Measurements from ENCODE around the gene SCRT2. TPM values are rescaled to one million over a fixed set of nuclear protein-coding genes. Genes with fewer than 3 reads are reported as not detected.
A peak's percentile ranks its signal among the peaks of the same experiment; 100 is the strongest.

Gene SCRT2
- total and polyA plus RNA-seq, 2 of the 8 experiments (the other 6 are each of a cell fraction or from before 2014, with no cell fraction given): 0.12 to 0.34 TPM

- Histone ChIP-seq H3K18ac (ENCODE audit: extremely low read depth, low read length) (no peak overlapping the region), H3K79me2 (ENCODE audit: control insufficient read depth in 1 of 2, insufficient read depth in 2 of 2, low read length in 2 of 2) (no peaks in the 10 kb centered on the region), H3K56ac (replicated peaks; ENCODE audit: insufficient read length, low read depth, low read length) (no peak overlapping the region), H3K79me1 (ENCODE audit: low read depth, low read length) (no peaks in the 10 kb centered on the region), H2BK5ac (ENCODE audit: low read depth, low read length) (no peak overlapping the region), H3K14ac (ENCODE audit: insufficient read length) (no peak overlapping the region), H3K4ac (replicated peaks; ENCODE audit: insufficient read length, low read depth, low read length) (no peak overlapping the region), H3K36me3 (ENCODE audit: control insufficient read depth in 2 of 4, insufficient read depth in 4 of 4, low read length in 3 of 4) (no peaks in the 10 kb centered on the region), H4K5ac (ENCODE audit: insufficient read length, low read depth, low read length) (no peak overlapping the region), H2AK5ac (ENCODE audit: low read depth, low read length) (no peak overlapping the region), H3K4me1 (replicated peaks in 1 of 4; ENCODE audit: control insufficient read depth in 3 of 4, insufficient read depth in 4 of 4, low read length in 3 of 4) (peaks cover 0 to 8% (median 2%) of the 10 kb centered on the region in 4 experiments; a peak in 1 of 7 replicates), H4K8ac (ENCODE audit: extremely low read depth, insufficient read depth, low read length) (peak overlapping the region; percentile 1; the same call in 1 of the 2 replicates), H3K9ac (replicated peaks in 1 of 4; ENCODE audit: extremely low read depth in 1 of 4, low read depth in 3 of 4, low read length in 3 of 4) (peak overlapping the region in 1 of 4 experiments; percentile 9; a peak in 1 of 7 replicates), H3K4me2 (ENCODE audit: insufficient read depth in 1 of 2, low read depth in 2 of 2, low read length in 2 of 2) (peak overlapping the region; percentile 63 to 65), H3K27me3 (replicated peaks in 1 of 4; ENCODE audit: control insufficient read depth in 3 of 4, extremely low read depth in 1 of 4, insufficient read depth in 3 of 4, low read length in 3 of 4) (peaks cover 1 to 13% (median 11%) of the 10 kb centered on the region in 4 experiments), H2BK12ac (ENCODE audit: low read depth, low read length) (peak overlapping the region; percentile 51; the same call in 1 of the 2 replicates), H3K27ac (ENCODE audit: low read depth, low read length) (no peak overlapping the region), H2BK15ac (ENCODE audit: low read length) (no peak overlapping the region), H3K4me3 (ENCODE audit: extremely low read depth in 1 of 4, insufficient read depth in 2 of 4, low read depth in 3 of 4, low read length in 4 of 4) (peak overlapping the region; percentile 14 to 75 (median 25); a peak in 6 of 8 replicates), H4K20me1 (replicated peaks in 1 of 2; ENCODE audit: control insufficient read depth in 1 of 2, insufficient read depth in 2 of 2, low read length in 2 of 2) (no peaks in the 10 kb centered on the region), H2BK20ac (ENCODE audit: low read length) (no peak overlapping the region), H2BK120ac (replicated peaks; ENCODE audit: low read depth, low read length) (no peak overlapping the region), H2AFZ (ENCODE audit: low read length) (no peak overlapping the region), H3K9me3 (ENCODE audit: insufficient read depth in 2 of 2, low read depth in 1 of 2, low read length in 1 of 2) (peaks cover 8 to 14% of the 10 kb centered on the region in 2 experiments; a peak in 2 of 4 replicates), H3K23me2 (ENCODE audit: low read depth, low read length) (peaks cover 2% of the 10 kb centered on the region; the same call in 1 of the 2 replicates), H4K91ac (replicated peaks; ENCODE audit: insufficient read length, low read length) (no peak overlapping the region), H3K23ac (ENCODE audit: insufficient read length) (no peak overlapping the region)
- POLR2A ChIA-PET (ENCODE audit: partially characterized antibody): interaction anchor here (0.9 to 1.4 kb wide), 3 partner anchors 10 to 35 kb away, joined by 3 to 4 read pairs (median 3); partner anchors contain the start of gene SCRT2
- CTCF ChIA-PET (ENCODE audit: partially characterized antibody): interaction anchor here (0.6 to 1.8 kb wide), 6 partner anchors 10 to 151 kb away, joined by 3 to 6 read pairs (median 4); no protein-coding TSS in a partner anchor
- TF ChIP-seq TCF12 (IDR thresholded peaks at IDR 0.05; ENCODE audit: low read depth, low read length): no peak
- TF ChIP-seq KDM4A (IDR thresholded peaks at IDR 0.05; ENCODE audit: low read depth, low read length, severe bottlenecking): peak; percentile 22
- WGBS, 2 experiments (ENCODE audit: extremely low coverage in 1 of 2, insufficient coverage in 1 of 2, insufficient read length in 1 of 2, insufficient replicate concordance in 2 of 2, low coverage in 1 of 2, low lambda C conversion rate in 2 of 2, missing lambda C conversion rate in 1 of 2): 11% methylated on average over 31 of the region's 65 CpGs; no CpG with 5 or more reads in 1 of the 2 experiments
- DNase-seq (ENCODE audit: low read depth in 1 of 2, low spot score in 2 of 2) (no peak), FAIRE-seq (no peak)
Measured at GRCh38 chr20:709991-710779, 34.6 kb upstream of the SCRT2 start.
